ENCODE data around the gene POLA1.

GRCh38 chrX:24999511-24999910 is 305.8 kb downstream of the POLA1 start:
- TF ChIP-seq RAD21 (IDR thresholded peaks at IDR 0.05; ENCODE audit: low read depth) (no peak), EP300 (IDR thresholded peaks at IDR 0.05; ENCODE audit: borderline replicate concordance) (no peak), TAF1 (IDR thresholded peaks at IDR 0.05; ENCODE audit: low read depth) (no peak), TCF12 (IDR thresholded peaks at IDR 0.05; ENCODE audit: low read depth) (no peak), EGR1 (IDR thresholded peaks at IDR 0.05) (no peak)

All from Ishikawa (cell line).